AG04449 (cell line): Measurements from ENCODE around the gene MAP6D1.
A peak's percentile ranks its signal among the peaks of the same experiment; 100 is the strongest.

ENCODE experiments used
- CTCF ChIA-PET: fragments of 350-600 bp; formaldehyde crosslinking; extraction: SDS; loops from one replicate; lab custom pipeline; 2021; ENCODE audit warnings: antibody characterized with exemption; lab: Yijun Ruan, JAX
- POLR2A ChIA-PET: fragments of 400-600, 350-600 bp; formaldehyde crosslinking; extraction: SDS; loops from one replicate; lab custom pipeline; 2020; ENCODE audit warnings: antibody characterized with exemption, inconsistent platforms; lab: Yijun Ruan, JAX
- DNase-seq: peaks from one replicate; pipeline ENCODE4 v3.0.0-alpha.2; 2010; ENCODE audit warnings: low read depth, low spot score
- H3K4me3 ChIP-seq: 2 replicates; pipeline ENCODE4 v1.5.1; 2011; ENCODE audit warnings: low read depth, mild to moderate bottlenecking, control low read depth, low read length
- CTCF ChIP-seq: IDR thresholded peaks from one replicate; pipeline ENCODE4 v1.5.1; 2011; ENCODE audit warnings: mild to moderate bottlenecking, moderate library complexity, low read length, control low read depth, inconsistent platforms; ENCODE audit not compliant: insufficient read depth; ENCODE audit errors: missing control alignments

The MAP6D1 gene

GRCh38 chr3:183768114-183768513 lies 57.3 kb downstream of the MAP6D1 start:
- CTCF ChIA-PET, result interaction anchor here (1.9 to 2.9 kb wide), 2 partner anchors 299 to 300 kb away, joined by 8 to 12 read pairs; no protein-coding TSS in a partner anchor
- no peak for TF ChIP-seq CTCF
- POLR2A ChIA-PET, result no interaction called here
- no peak overlapping the region for H3K4me3 ChIP-seq
- no peak for DNase-seq

- peak; percentile 78 for TF ChIP-seq CTCF
- H3K4me3 ChIP-seq, result no peak overlapping the region
- POLR2A ChIA-PET, result interaction anchor here (0.6 kb wide), 2 partner anchors 219 to 359 kb away, joined by 3 to 4 read pairs; no protein-coding TSS in a partner anchor
- no peak for DNase-seq
- CTCF ChIA-PET, result interaction anchor here (0.7 to 2.9 kb wide), 38 partner anchors 9 to 644 kb away, joined by 3 to 22 read pairs (median 4); partner anchors contain the start of gene PARL
Observed at GRCh38 chr3:183766745-183767606, 58.4 kb downstream of the MAP6D1 start.

- no peak overlapping the region for H3K4me3 ChIP-seq
- DNase-seq, result no peak
- ChIA-PET CTCF (interaction anchor here (0.6 to 2.9 kb wide), 20 partner anchors 8 to 643 kb away, joined by 3 to 22 read pairs (median 4); partner anchors contain the start of gene PARL), POLR2A (no interaction called here)
- no peak for TF ChIP-seq CTCF
Observed at GRCh38 chr3:183766107-183766506, 59.3 kb downstream of the MAP6D1 start.
